MM.1S (cell line): ENCODE measurements around the gene MACROD1.

Source experiments
- DNase-seq: peaks from one replicate; pipeline ENCODE4 v3.0.0-alpha.2; 2015
- H2AFZ ChIP-seq: fragments of 300-600 bp; sonication (generic); 2 replicates; pipeline ENCODE4 v1.6.0; 2016; ENCODE audit warnings: antibody characterized with exemption, low read length
- H3F3A ChIP-seq: fragments of 300-600 bp; sonication (generic); 2 replicates; pipeline ENCODE4 v1.6.1; 2016; ENCODE audit warnings: mild to moderate bottlenecking, antibody characterized with exemption, low read length, moderate library complexity, mixed read lengths; ENCODE audit not compliant: insufficient read depth
- H3K27ac ChIP-seq: fragments of 300-600 bp; sonication (generic); 2 replicates; pipeline ENCODE4 v1.5.1; 2016; ENCODE audit warnings: mild to moderate bottlenecking, low read length
- H3K27me3 ChIP-seq: fragments of 300-600 bp; sonication (generic); replicated peaks from 2 replicates; pipeline ENCODE4 v1.6.0; 2016; ENCODE audit warnings: low read length; ENCODE audit not compliant: insufficient read depth
- H3K36me3 ChIP-seq: fragments of 300-600 bp; sonication (generic); replicated peaks from 2 replicates; pipeline ENCODE4 v1.6.1; 2016; ENCODE audit warnings: mild to moderate bottlenecking, low read length, mixed read lengths; ENCODE audit not compliant: insufficient read depth
- H3K4me1 ChIP-seq: fragments of 300-600 bp; sonication (generic); 2 replicates; pipeline ENCODE4 v1.6.1; 2016; ENCODE audit warnings: low read length, mixed read lengths
- H3K4me2 ChIP-seq: fragments of 300-600 bp; sonication (generic); 2 replicates; pipeline ENCODE4 v1.6.0; 2016; ENCODE audit warnings: low read depth, low read length
- H3K4me3 ChIP-seq: fragments of 300-600 bp; sonication (generic); 2 replicates; pipeline ENCODE4 v1.5.1; 2016; ENCODE audit warnings: low read length, mixed read lengths
- H3K79me2 ChIP-seq: fragments of 300-600 bp; sonication (generic); 2 replicates; pipeline ENCODE4 v1.6.1; 2016; ENCODE audit warnings: mixed run types, low read length, mixed read lengths
- H3K9ac ChIP-seq: fragments of 300-600 bp; sonication (generic); 2 replicates; pipeline ENCODE4 v1.6.1; 2016; ENCODE audit warnings: low read length, mixed read lengths
- H3K9me2 ChIP-seq: fragments of 300-600 bp; sonication (generic); replicated peaks from 2 replicates; pipeline ENCODE4 v1.6.1; 2016; ENCODE audit warnings: mild to moderate bottlenecking, low read length, mixed read lengths; ENCODE audit not compliant: insufficient read depth
- H3K9me3 ChIP-seq: fragments of 300-600 bp; sonication (generic); replicated peaks from 2 replicates; pipeline ENCODE4 v1.6.1; 2016; ENCODE audit warnings: mild to moderate bottlenecking, low read length, mixed read lengths; ENCODE audit not compliant: insufficient read depth
- H4K20me1 ChIP-seq: fragments of 300-600 bp; sonication (generic); 2 replicates; pipeline ENCODE4 v1.6.1; 2016; ENCODE audit warnings: mild to moderate bottlenecking, low read length, moderate library complexity, mixed read lengths; ENCODE audit not compliant: insufficient read depth
- CTCF ChIP-seq: fragments of 300-600 bp; sonication (generic); IDR thresholded peaks from 2 replicates; pipeline ENCODE4 v1.5.1; 2016; ENCODE audit warnings: antibody characterized with exemption, low read length, mixed read lengths
- EZH2 ChIP-seq: fragments of 300-600 bp; sonication (generic); optimal IDR thresholded peaks from 2 replicates; pipeline ENCODE3; 2017; ENCODE audit warnings: low read depth, mild to moderate bottlenecking, antibody characterized with exemption, low read length, mixed read lengths
- EZH2phosphoT487 ChIP-seq: fragments of 300-600 bp; sonication (generic); IDR thresholded peaks from 2 replicates; pipeline ENCODE4 v1.6.1; 2018; ENCODE audit warnings: antibody characterized with exemption, low read length

The MACROD1 gene

GRCh38 chr11:64008283-64008913, 157.5 kb downstream of the MACROD1 start:
- H3K79me2 ChIP-seq = no peaks in the 10 kb centered on the region
- no peaks in the 10 kb centered on the region for H3K9me3 ChIP-seq
- no peak overlapping the region for H3K4me2 ChIP-seq
- H3K9me2 ChIP-seq = no peaks in the 10 kb centered on the region
- H3F3A ChIP-seq = no peaks in the 10 kb centered on the region
- H4K20me1 ChIP-seq = no peaks in the 10 kb centered on the region
- H3K4me3 ChIP-seq = no peak overlapping the region
- no peak for DNase-seq
- H3K27me3 ChIP-seq = peaks cover 30% of the 10 kb centered on the region
- H3K9ac ChIP-seq = no peak overlapping the region
- H3K27ac ChIP-seq = no peak overlapping the region
- TF ChIP-seq EZH2 = no peak
- TF ChIP-seq CTCF = no peak
- no peak for TF ChIP-seq EZH2phosphoT487
- no peak overlapping the region for H2AFZ ChIP-seq
- H3K36me3 ChIP-seq = no peaks in the 10 kb centered on the region
- H3K4me1 ChIP-seq = no peaks in the 10 kb centered on the region

- Histone ChIP-seq H3F3A (no peaks in the 10 kb centered on the region), H3K27ac (no peak overlapping the region), H3K4me1 (no peaks in the 10 kb centered on the region), H3K4me3 (no peak overlapping the region), H4K20me1 (no peaks in the 10 kb centered on the region), H3K9ac (no peak overlapping the region), H3K79me2 (no peaks in the 10 kb centered on the region), H3K36me3 (no peaks in the 10 kb centered on the region), H3K27me3 (peaks cover 30% of the 10 kb centered on the region), H2AFZ (no peak overlapping the region), H3K9me2 (no peaks in the 10 kb centered on the region), H3K9me3 (no peaks in the 10 kb centered on the region), H3K4me2 (no peak overlapping the region)
- TF ChIP-seq EZH2 (no peak), CTCF (no peak), EZH2phosphoT487 (no peak)
- no peak for DNase-seq
These were observed 158.2 kb downstream of the MACROD1 start for GRCh38 chr11:64007629-64008282.

GRCh38 chr11:64007160-64007628, 158.7 kb downstream of the MACROD1 start:
- Histone ChIP-seq H3K79me2 (no peaks in the 10 kb centered on the region), H3K27me3 (peaks cover 30% of the 10 kb centered on the region), H3K9ac (no peak overlapping the region), H3K4me1 (no peaks in the 10 kb centered on the region), H3K9me2 (no peaks in the 10 kb centered on the region), H4K20me1 (no peaks in the 10 kb centered on the region), H3F3A (no peaks in the 10 kb centered on the region), H3K36me3 (no peaks in the 10 kb centered on the region), H3K4me2 (no peak overlapping the region), H3K27ac (no peak overlapping the region), H3K4me3 (no peak overlapping the region), H3K9me3 (no peaks in the 10 kb centered on the region), H2AFZ (no peak overlapping the region)
- DNase-seq = no peak
- no peak for TF ChIP-seq CTCF
